Measurements from ENCODE around the gene ARPIN. TPM values are rescaled to one million over a fixed set of nuclear protein-coding genes. Genes with fewer than 3 reads are reported as not detected.

ARPIN gene
- total and polyA plus RNA-seq, 10 of the 15 experiments (the other 5 are each of a cell fraction or from before 2014, with no cell fraction given), result 0.02 to 0.04 TPM; not detected in 8

GRCh38 chr15:89937365-89938350 is 24.9 kb upstream of the ARPIN start:
- no peak for FAIRE-seq
- Histone ChIP-seq H3K4me3 (no peak overlapping the region), H3K9me3 (replicated peaks; ENCODE audit: control insufficient read depth, insufficient read depth, low read length) (no peaks in the 10 kb centered on the region; the same call in 2 of the 3 replicates), H2AFZ (ENCODE audit: control insufficient read depth, low read depth, low read length) (no peak overlapping the region), H3K27me3 (replicated peaks in 1 of 2; ENCODE audit: control insufficient read depth in 2 of 2, insufficient read depth in 2 of 2, low read length in 1 of 2) (no peaks in the 10 kb centered on the region), H3K36me3 (ENCODE audit: control insufficient read depth in 2 of 2, insufficient read depth in 2 of 2, low read length in 1 of 2) (no peaks in the 10 kb centered on the region), H4K20me1 (ENCODE audit: control insufficient read depth, insufficient read depth) (no peaks in the 10 kb centered on the region), H3K9ac (ENCODE audit: control insufficient read depth, insufficient read depth, low read length) (no peak overlapping the region), H3K4me1 (ENCODE audit: control insufficient read depth, insufficient read depth, low read length) (no peaks in the 10 kb centered on the region), H3K27ac (ENCODE audit: control insufficient read depth, insufficient read depth) (no peak overlapping the region), H3K4me2 (ENCODE audit: control insufficient read depth, insufficient read depth) (no peak overlapping the region), H3K79me2 (ENCODE audit: control insufficient read depth, insufficient read depth, low read length) (no peaks in the 10 kb centered on the region)
- CTCF ChIA-PET, result interaction anchor here (0.7 to 1.0 kb wide), 2 partner anchors 26 to 283 kb away, joined by 3 read pairs; no protein-coding TSS in a partner anchor
- 20% methylated on average over 8 of the region's 10 CpGs for WGBS (ENCODE audit: insufficient coverage, insufficient replicate concordance, low lambda C conversion rate, missing lambda C conversion rate)
- intact Hi-C loops (cut with micrococcal nuclease; ENCODE audit: unreplicated experiment), result no loop called here
- no peak for DNase-seq (ENCODE audit: low read depth, low spot score)
- BruUV-seq (replicated peaks), result no TSS peak
- in situ Hi-C loops (cut with MboI), result no loop called here
- POLR2A ChIA-PET, result no interaction called here
- SMC1A ChIA-PET (ENCODE audit: uncharacterized antibody, unreplicated experiment), result interaction anchor here (1.5 to 1.6 kb wide), 2 partner anchors 12 to 63 kb away, joined by 4 to 5 read pairs; no protein-coding TSS in a partner anchor
- TF ChIP-seq BCL3 (IDR thresholded peaks at IDR 0.05; ENCODE audit: borderline replicate concordance, insufficient read depth, low read depth, low read length, poor library complexity, severe bottlenecking) (peak; percentile 92), STAT3 (IDR thresholded peaks at IDR 0.05; ENCODE audit: low read depth, low read length) (no peak)
- RAD21 ChIA-PET (ENCODE audit: unreplicated experiment), result interaction anchor here (1.5 kb wide), 1 partner anchor 69 kb away, joined by 4 read pairs; no protein-coding TSS in a partner anchor
- no peak for ATAC-seq
